HepG2 (cell line): ENCODE results near the gene ECHS1. TPM values are rescaled to one million over a fixed set of nuclear protein-coding genes. Genes with fewer than 3 reads are reported as not detected.

Experiments
- ATAC-seq: fragments of 200-7000 bp; cut with Tn5 transposase; 3 replicates; pipeline ENCODE4 v1.9.1; 2020; ENCODE audit warnings: mild to moderate bottlenecking, moderate library complexity
- BruUV-seq: library from RNA; stranded (reverse); fragments of 400-500 nt; replicated peaks from 2 replicates; lab custom pipeline; 2021; lab: Mats Ljungman, UMichigan
- CTCF ChIA-PET: fragments of 300-600 bp; formaldehyde crosslinking; extraction: SDS; loops from one replicate; lab custom pipeline; 2021; ENCODE audit warnings: low total read pairs, inconsistent platforms, low intra/inter-chr PET ratio; lab: Yijun Ruan, JAX
- POLR2A ChIA-PET: fragments of 350-600 bp; sonication (Branson Sonifier 250); formaldehyde crosslinking; loops from one replicate; lab custom pipeline; 2020; ENCODE audit warnings: antibody characterized with exemption, inconsistent platforms; lab: Yijun Ruan, JAX
- DNase-seq: peaks from one replicate; pipeline ENCODE4 v3.0.0-alpha.2; 2015; ENCODE audit warnings: low spot score
- FAIRE-seq: peaks from 3 replicates; lab custom pipeline; 2011; peaks lifted over from hg19 to GRCh38; lab: Jason Lieb, UNC
- H2AFZ ChIP-seq: one replicate; pipeline ENCODE4 v1.6.1; 2011; ENCODE audit warnings: low read length, inconsistent platforms
- H3K27ac ChIP-seq: fragments of 300-600 bp; 3 replicates; pipeline ENCODE4 v1.8.0; 2011; ENCODE audit warnings: mixed run types, mild to moderate bottlenecking, mixed read lengths, low read length, inconsistent platforms; ENCODE audit not compliant: insufficient read depth; ENCODE audit errors: extremely low read length
- H3K27me3 ChIP-seq, 2 experiments: fragments of 200-600 bp in 1 of 2; 2 replicates in 1 of 2; 3 replicates in 1 of 2; pipeline versions ENCODE4 v1.6.0 to v1.8.0; 2011; ENCODE audit warnings: low read length in 2 of 2, mild to moderate bottlenecking in 2 of 2, moderate library complexity in 2 of 2, inconsistent platforms in 1 of 2; ENCODE audit not compliant: insufficient read depth in 2 of 2, control insufficient read depth in 1 of 2
- H3K36me3 ChIP-seq, 2 experiments: fragments of 200-600 bp in 1 of 2; replicated peaks in 1 of 2; 2 replicates in 1 of 2; 3 replicates in 1 of 2; pipeline versions ENCODE4 v1.5.1 to v1.8.0; 2011; ENCODE audit warnings: low read length in 2 of 2, inconsistent platforms in 1 of 2; ENCODE audit not compliant: insufficient read depth in 2 of 2, control insufficient read depth in 1 of 2
- H3K4me1 ChIP-seq: 2 replicates; pipeline ENCODE4 v1.5.1; 2012; ENCODE audit warnings: low read length, inconsistent platforms; ENCODE audit not compliant: insufficient read depth
- H3K4me2 ChIP-seq: 2 replicates; pipeline ENCODE4 v1.6.0; 2011; ENCODE audit warnings: low read depth, low read length, inconsistent platforms
- H3K4me3 ChIP-seq, 3 experiments: fragments of 200-600 bp in 1 of 3; sonication (generic), shearing (Covaris generic) in 1 of 3; replicated peaks in 1 of 3; 2 replicates each; pipeline ENCODE4 v1.5.1; 2011 to 2016; ENCODE audit warnings: low read length in 3 of 3, inconsistent platforms in 2 of 3, low read depth in 2 of 3, mild to moderate bottlenecking in 2 of 3, control low read depth in 1 of 3, mixed read lengths in 1 of 3; ENCODE audit not compliant: insufficient read depth in 1 of 3
- H3K79me2 ChIP-seq: one replicate; pipeline ENCODE4 v1.6.1; 2011; ENCODE audit warnings: low read length, inconsistent platforms; ENCODE audit not compliant: insufficient read depth
- H3K9ac ChIP-seq: 2 replicates; pipeline ENCODE4 v1.6.0; 2011; ENCODE audit warnings: mild to moderate bottlenecking, low read depth, low read length, inconsistent platforms; ENCODE audit not compliant: insufficient read depth
- H3K9me3 ChIP-seq: 2 replicates; pipeline ENCODE4 v1.5.1; 2012; ENCODE audit warnings: mild to moderate bottlenecking, low read length
- H4K20me1 ChIP-seq: 2 replicates; pipeline ENCODE4 v1.6.0; 2011; ENCODE audit warnings: inconsistent platforms, mild to moderate bottlenecking, low read length, moderate library complexity; ENCODE audit not compliant: insufficient read depth
- ATF1 ChIP-seq: IDR thresholded peaks from 2 replicates; pipeline ENCODE4 v1.6.1; 2016; ENCODE audit warnings: mild to moderate bottlenecking, control low read depth
- ETV5 ChIP-seq: IDR thresholded peaks from 2 replicates; pipeline ENCODE4 v1.6.1; 2018; ENCODE audit warnings: missing biosample characterization, missing genetic modification reagents, inconsistent platforms, borderline replicate concordance
- FOSL1 ChIP-seq: sonication (generic); formaldehyde crosslinking; IDR thresholded peaks from 2 replicates; pipeline ENCODE4 v1.9.0; 2021; ENCODE audit warnings: missing genetic modification reagents, borderline replicate concordance
- FOSL2 ChIP-seq: sonication (generic); formaldehyde crosslinking; IDR thresholded peaks from 2 replicates; pipeline ENCODE4 v1.4.0; 2020; ENCODE audit warnings: missing genetic modification reagents
- GABPB1 ChIP-seq: IDR thresholded peaks from 2 replicates; pipeline ENCODE4 v1.6.1; 2016; ENCODE audit warnings: mild to moderate bottlenecking, missing genetic modification reagents, moderate library complexity, missing compliant biosample characterization
- HNF4A ChIP-seq: sonication (generic); formaldehyde crosslinking; IDR thresholded peaks from 2 replicates; pipeline ENCODE4 v1.4.0; 2020; ENCODE audit warnings: missing genetic modification reagents
- HNF4G ChIP-seq, 2 experiments: sonication (generic) in 1 of 2; formaldehyde crosslinking in 1 of 2; IDR thresholded peaks; 2 replicates each; pipeline versions ENCODE4 v1.4.0 to v1.6.1; 2011 to 2020; ENCODE audit warnings: borderline replicate concordance in 2 of 2, low read depth in 2 of 2, mild to moderate bottlenecking in 2 of 2, low read length in 1 of 2, missing genetic modification reagents in 1 of 2, moderate library complexity in 1 of 2
- KLF9 ChIP-seq: IDR thresholded peaks from 2 replicates; pipeline ENCODE4 v1.6.1; 2016; ENCODE audit warnings: low read depth
- NFE2L2 ChIP-seq: fragments of 150-350 bp; IDR thresholded peaks from 2 replicates; pipeline ENCODE4 v1.6.1; 2014; ENCODE audit warnings: low read length
- SAP130 ChIP-seq: IDR thresholded peaks from 2 replicates; pipeline ENCODE4 v1.6.1; 2016; ENCODE audit warnings: low read depth
- ZNF501 ChIP-seq: sonication (generic); formaldehyde crosslinking; IDR thresholded peaks from 2 replicates; pipeline ENCODE4 v1.5.1; 2020; ENCODE audit warnings: mild to moderate bottlenecking, moderate library complexity, missing genetic modification reagents
- WGBS: methylation state at CpG from one replicate; pipeline ENCODE4 v1.1.6; 2017; ENCODE audit warnings: low lambda C conversion rate; 5-methylcytosine and 5-hydroxymethylcytosine counted together
- in situ Hi-C: cut with HindIII; loops from 2 replicates; pipeline ENCODE4 v1.10.0; 2017; ENCODE audit warnings: low pct_unique_long_range_greater_than_20kb; ENCODE audit not compliant: extremely low pct_ligation_motif_present
- intact Hi-C: fragments of 100-400 bp; cut with micrococcal nuclease; formaldehyde crosslinking; loops from one replicate; pipeline ENCODE4 v1.10.0; 2022; ENCODE audit not compliant: unreplicated experiment
- polyA plus RNA-seq, 8 experiments: library from polyadenylated mRNA; depleted of rRNA in 3 of 8; stranded (reverse) in 7 of 8; unstranded in 1 of 8; fragments of >200 nt; fragmentation: Illumina TruSeq in 4 of 8; extraction: Trizol in 4 of 8; gene quantifications; 2 replicates each; pipeline versions ENCODE4 v1.2.1 to v1.2.3, GENCODE V29; 2011 to 2016; ENCODE audit warnings: low read depth in 4 of 8, missing spikeins in 1 of 8, mixed read lengths in 1 of 8; ENCODE audit not compliant: insufficient read depth in 1 of 8
- total RNA-seq, 5 experiments: library from RNA; depleted of rRNA; stranded (reverse); fragments of >200 nt; fragmentation: Illumina TruSeq; extraction: Trizol; gene quantifications; 2 replicates each; pipeline ENCODE4 v1.2.3, GENCODE V29; 2016; ENCODE audit warnings: low read depth in 1 of 5
- TF ChIP-seq, protein P1 (sequence below): sonication (generic); IDR thresholded peaks from 2 replicates; pipeline ENCODE4 v1.6.1; 2016; ENCODE audit warnings: low read depth, borderline replicate concordance

The ECHS1 gene
- total and polyA plus RNA-seq, 2 of the 13 experiments (the other 11 are each of a cell fraction or from before 2014, with no cell fraction given): 32.7 to 195 TPM

GRCh38 chr10:133343558-133343957 lies 29.6 kb downstream of the ECHS1 start:
- no peaks in the 10 kb centered on the region for H3K79me2 ChIP-seq
- FAIRE-seq (no peak), DNase-seq (no peak), ATAC-seq (no peak)
- intact Hi-C loops: no loop called here
- H3K4me2 ChIP-seq: peak overlapping the region; percentile 67
- 46% methylated on average over 9 of the region's 9 CpGs for whole genome bisulfite sequencing
- peak overlapping the region; percentile 18; the same call in 1 of the 2 replicates for H3K9ac ChIP-seq
- peak overlapping the region; percentile 3 for H3K27ac ChIP-seq
- H3K27me3 ChIP-seq: peaks cover 0 to 7% of the 10 kb centered on the region in 2 experiments; a peak in 1 of 5 replicates
- POLR2A ChIA-PET: interaction anchor here (1.9 kb wide), 1 partner anchor 15 kb away, joined by 12 read pairs; the partner anchor contains the start of gene FUOM
- BruUV-seq: no TSS peak
- no peak overlapping the region for H2AFZ ChIP-seq
- H4K20me1 ChIP-seq: no peaks in the 10 kb centered on the region
- peaks cover 43% of the 10 kb centered on the region for H3K4me1 ChIP-seq
- in situ Hi-C loops: no loop called here
- CTCF ChIA-PET: no interaction called here
- no peaks in the 10 kb centered on the region for H3K9me3 ChIP-seq
- H3K36me3 ChIP-seq: no peaks in the 10 kb centered on the region
- peak overlapping the region in 1 of 3 experiments; percentile 17; a peak in 1 of 6 replicates for H3K4me3 ChIP-seq
- TF ChIP-seq FOSL1 (CRISPR knock-in tag) (no peak), HNF4G (IDR thresholded peaks at IDR 0.05; ENCODE audit: borderline replicate concordance, low read depth, low read length) (peak; percentile 33; the same call in 1 of the 2 replicates), HNF4G (CRISPR knock-in tag; IDR thresholded peaks at IDR 0.05; ENCODE audit: borderline replicate concordance, low read depth) (no peak), ZNF501 (CRISPR knock-in tag) (0 out of 2 replicates have a peak, but pooled peaks have one; percentile 35), KLF9 (CRISPR knock-in tag) (no peak), FOSL2 (CRISPR knock-in tag) (peak; percentile 70), ATF1 (CRISPR knock-in tag) (no peak), ETV5 (CRISPR knock-in tag) (peak; percentile 60; the same call in 1 of the 2 replicates), SAP130 (0 out of 2 replicates have a peak, but pooled peaks have one; percentile 16), GABPB1 (CRISPR knock-in tag) (0 out of 2 replicates have a peak, but pooled peaks have one; percentile 9), HNF4A (CRISPR knock-in tag) (peak; percentile 8; the same call in 1 of the 2 replicates), NFE2L2 (peak; percentile 65)
- TF ChIP-seq, protein P1, sequence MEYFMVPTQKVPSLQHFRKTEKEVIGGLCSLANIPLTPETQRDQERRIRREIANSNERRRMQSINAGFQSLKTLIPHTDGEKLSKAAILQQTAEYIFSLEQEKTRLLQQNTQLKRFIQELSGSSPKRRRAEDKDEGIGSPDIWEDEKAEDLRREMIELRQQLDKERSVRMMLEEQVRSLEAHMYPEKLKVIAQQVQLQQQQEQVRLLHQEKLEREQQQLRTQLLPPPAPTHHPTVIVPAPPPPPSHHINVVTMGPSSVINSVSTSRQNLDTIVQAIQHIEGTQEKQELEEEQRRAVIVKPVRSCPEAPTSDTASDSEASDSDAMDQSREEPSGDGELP: peak; percentile 87
